HG03097 (cell line): ENCODE measurements around the gene COL5A1.

Experiments used
- ATAC-seq: cut with Tn5 transposase; IDR thresholded peaks from one replicate; pipeline ENCODE4 v1.9.1; 2021; ENCODE audit not compliant: unreplicated experiment, low FRiP score

The COL5A1 gene

GRCh38 chr9:134688661-134689320 is 47.2 kb downstream of the COL5A1 start:
- no peak for ATAC-seq

- no peak for ATAC-seq
Observed at GRCh38 chr9:134689321-134690181, 47.9 kb downstream of the COL5A1 start.

- no peak for ATAC-seq
Observed at GRCh38 chr9:134690301-134690751, 48.7 kb downstream of the COL5A1 start.

GRCh38 chr9:134690946-134691694 is 49.5 kb downstream of the COL5A1 start:
- ATAC-seq: no peak

GRCh38 chr9:134691695-134692572 is 50.3 kb downstream of the COL5A1 start:
- ATAC-seq: no peak

GRCh38 chr9:134692573-134692860 is 50.9 kb downstream of the COL5A1 start:
- ATAC-seq: no peak

- ATAC-seq: no peak
Observed at GRCh38 chr9:134693011-134693410, 51.4 kb downstream of the COL5A1 start.

GRCh38 chr9:134693641-134694367 is 52.2 kb downstream of the COL5A1 start:
- ATAC-seq: no peak

- no peak for ATAC-seq
Observed at GRCh38 chr9:134694368-134694665, 52.7 kb downstream of the COL5A1 start.

GRCh38 chr9:134694714-134695113 is 53.1 kb downstream of the COL5A1 start:
- ATAC-seq: no peak

GRCh38 chr9:134695144-134695543 is 53.5 kb downstream of the COL5A1 start:
- no peak for ATAC-seq

- ATAC-seq: no peak
Observed at GRCh38 chr9:134696433-134696832, 54.8 kb downstream of the COL5A1 start.

- no peak for ATAC-seq
Observed at GRCh38 chr9:134698111-134698510, 56.5 kb downstream of the COL5A1 start.

- ATAC-seq: no peak
Observed at GRCh38 chr9:134698587-134699342, 57.2 kb downstream of the COL5A1 start.

GRCh38 chr9:134699343-134699740 is 57.7 kb downstream of the COL5A1 start:
- ATAC-seq: no peak

- ATAC-seq: no peak
Observed at GRCh38 chr9:134700636-134701350, 59.2 kb downstream of the COL5A1 start.

GRCh38 chr9:134701581-134702259 is 60.1 kb downstream of the COL5A1 start:
- no peak for ATAC-seq

GRCh38 chr9:134702291-134702690 is 60.7 kb downstream of the COL5A1 start:
- ATAC-seq: no peak
